CD4-positive, alpha-beta T cell (primary cell): ENCODE data around the gene SLC22A6. TPM values are rescaled to one million over a fixed set of nuclear protein-coding genes. Genes with fewer than 3 reads are reported as not detected.

Source experiments
- ATAC-seq: fragments of 200-7000 bp; cut with Tn5 transposase; one replicate; pipeline ENCODE4 v1.10.0; 2022; ENCODE audit warnings: mild to moderate bottlenecking; ENCODE audit not compliant: poor library complexity
- CTCF ChIA-PET: fragments of 350-600 bp; sonication (Branson Sonifier 250); formaldehyde crosslinking; loops from one replicate; lab custom pipeline; 2021; ENCODE audit warnings: antibody characterized with exemption, inconsistent platforms; lab: Charles Lee
- POLR2A ChIA-PET: fragments of 350-600 bp; sonication (Branson Sonifier 250); formaldehyde crosslinking; loops from one replicate; lab custom pipeline; 2021; ENCODE audit warnings: antibody characterized with exemption, inconsistent platforms; lab: Charles Lee
- DNase-seq, 14 experiments: peaks; one replicate each; pipeline ENCODE4 v3.0.0-alpha.2; 2013 to 2020; ENCODE audit warnings: mixed read lengths in 2 of 14
- H3K27ac ChIP-seq, 2 donors: one replicate each; pipeline versions ENCODE4 v1.5.1 to v1.7.0; 2013; ENCODE audit warnings: low read length in 2 of 2, low read depth in 1 of 2, mild to moderate bottlenecking in 1 of 2
- H3K27me3 ChIP-seq, 2 experiments: 1 replicate in 1 of 2; 2 replicates in 1 of 2; pipeline versions ENCODE4 v1.6.1 to v1.7.0; 2013; ENCODE audit warnings: low read length in 2 of 2, control low read depth in 1 of 2, mild to moderate bottlenecking in 1 of 2, moderate library complexity in 1 of 2; ENCODE audit not compliant: insufficient read depth in 2 of 2, control insufficient read depth in 1 of 2
- H3K36me3 ChIP-seq: one replicate; pipeline ENCODE4 v1.6.1; 2013; ENCODE audit warnings: low read length, control low read depth; ENCODE audit not compliant: insufficient read depth
- H3K4me1 ChIP-seq: one replicate; pipeline ENCODE4 v1.6.1; 2013; ENCODE audit warnings: low read length, control low read depth; ENCODE audit not compliant: insufficient read depth
- H3K4me3 ChIP-seq: one replicate; pipeline ENCODE4 v1.5.1; 2013; ENCODE audit warnings: mild to moderate bottlenecking, low read length, moderate library complexity
- H3K9me3 ChIP-seq, 2 experiments: 1 replicate in 1 of 2; 2 replicates in 1 of 2; pipeline versions ENCODE4 v1.6.1 to v1.7.0; 2013; ENCODE audit warnings: low read length in 2 of 2, mild to moderate bottlenecking in 2 of 2, control low read depth in 1 of 2, moderate library complexity in 1 of 2; ENCODE audit not compliant: control insufficient read depth in 1 of 2, insufficient read depth in 1 of 2
- H3K27ac Mint-ChIP-seq: one replicate; pipeline ENCODE4 v1.8.0; 2020; ENCODE audit warnings: mixed read lengths
- H3K27me3 Mint-ChIP-seq: one replicate; pipeline ENCODE4 v1.8.0; 2021; ENCODE audit warnings: mixed read lengths
- H3K36me3 Mint-ChIP-seq: one replicate; pipeline ENCODE4 v1.8.0; 2021; ENCODE audit warnings: low read depth, mixed read lengths
- H3K4me1 Mint-ChIP-seq: one replicate; pipeline ENCODE4 v1.8.0; 2021; ENCODE audit warnings: low read depth, mixed read lengths
- H3K4me3 Mint-ChIP-seq: one replicate; pipeline ENCODE4 v1.8.0; 2020; ENCODE audit warnings: mild to moderate bottlenecking, mixed read lengths
- H3K9me3 Mint-ChIP-seq: one replicate; pipeline ENCODE4 v1.8.0; 2020; ENCODE audit warnings: mixed read lengths
- CTCF ChIP-seq: fragments of 200-600 bp; IDR thresholded peaks from one replicate; pipeline ENCODE4 v1.8.0; 2022; ENCODE audit warnings: antibody characterized with exemption, mild to moderate bottlenecking
- intact Hi-C, 2 experiments: fragments of 100-400 bp; cut with DNase I in 1 of 2; cut with micrococcal nuclease in 1 of 2; formaldehyde crosslinking; loops; one replicate each; pipeline versions ENCODE4 v1.15.1 to v1.9.0; 2023 to 2025; cut with DNase I, micrococcal nuclease
- total RNA-seq, 174 experiments: library from RNA in 2 of 174; stranded (reverse) in 2 of 174; gene quantifications; one replicate each; pipeline ENCODE4 v1.2.3 and lab custom pipeline; 2021 to 2026

The SLC22A6 gene
- total RNA-seq, 2 experiments from 2014 or later: not detected

DNA sequence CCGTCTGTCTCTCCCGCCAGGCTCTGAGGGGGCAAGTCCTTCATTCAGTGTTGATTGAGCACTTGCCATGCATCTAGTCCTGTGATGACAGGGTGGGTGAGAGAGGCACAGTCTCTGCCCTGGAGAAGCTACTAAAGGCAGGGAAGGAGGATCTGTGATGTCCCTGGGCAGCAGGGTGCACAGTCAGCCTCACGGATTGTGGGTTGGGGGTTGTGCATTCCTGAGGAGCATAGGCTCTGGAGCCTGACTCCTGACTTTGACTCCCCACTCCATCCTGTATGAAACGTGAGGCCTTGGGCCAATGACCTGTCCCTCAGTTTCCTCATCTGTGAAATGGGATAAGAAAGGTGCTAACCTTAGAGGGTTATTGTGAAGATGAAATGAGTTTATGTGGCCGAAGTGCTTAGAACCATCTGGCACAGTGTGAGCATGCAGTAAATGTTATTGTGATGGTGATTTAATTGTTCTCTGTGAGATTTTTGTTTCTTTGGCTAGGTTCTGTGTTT lies 26.2 kb upstream of the SLC22A6 start:
- H3K27ac ChIP-seq: no peak overlapping the region
- H3K4me3 ChIP-seq: no peak overlapping the region
- H3K36me3 ChIP-seq: no peaks in the 10 kb centered on the region
- TF ChIP-seq CTCF: no peak
- Mint-ChIP-seq H3K4me3 (no peak overlapping the region), H3K36me3 (no peaks in the 10 kb centered on the region), H3K27me3 (peaks cover 17% of the 10 kb centered on the region), H3K4me1 (no peaks in the 10 kb centered on the region), H3K27ac (no peak overlapping the region), H3K9me3 (no peaks in the 10 kb centered on the region)
- DNase-seq (no peak), ATAC-seq (no peak)
- H3K9me3 ChIP-seq: no peaks in the 10 kb centered on the region
- intact Hi-C loops: no loop called here
- no peaks in the 10 kb centered on the region for H3K4me1 ChIP-seq
- POLR2A ChIA-PET: no interaction called here
- no peaks in the 10 kb centered on the region for H3K27me3 ChIP-seq
- CTCF ChIA-PET: no interaction called here

DNA sequence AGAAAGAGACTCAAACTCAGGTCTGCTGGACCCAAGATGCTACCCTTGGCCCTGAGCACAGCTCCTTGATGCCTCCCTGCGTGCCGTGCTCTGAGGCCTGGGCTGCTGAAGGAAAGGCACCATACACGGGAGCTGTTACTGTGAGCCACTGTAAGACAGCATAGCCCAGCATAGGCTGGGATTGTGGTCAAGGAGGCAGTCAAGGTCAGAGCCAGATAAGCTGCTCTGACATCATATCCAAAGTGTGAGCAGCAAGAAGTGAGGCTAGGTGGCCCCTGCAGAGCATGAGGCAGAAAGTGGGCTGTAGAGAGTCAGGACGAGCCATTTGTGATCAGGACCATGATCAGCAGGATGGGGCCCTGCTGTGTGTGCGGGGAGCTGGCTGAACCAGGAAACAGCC lies 23.2 kb upstream of the SLC22A6 start:
- Mint-ChIP-seq H3K27me3 (peaks cover 6% of the 10 kb centered on the region), H3K4me1 (no peaks in the 10 kb centered on the region), H3K4me3 (no peak overlapping the region), H3K9me3 (no peaks in the 10 kb centered on the region), H3K36me3 (no peaks in the 10 kb centered on the region), H3K27ac (no peak overlapping the region)
- no peak overlapping the region for H3K4me3 ChIP-seq
- no peaks in the 10 kb centered on the region for H3K4me1 ChIP-seq
- intact Hi-C loops: no loop called here
- ATAC-seq: no peak
- no peaks in the 10 kb centered on the region for H3K9me3 ChIP-seq
- CTCF ChIA-PET: no interaction called here
- H3K27ac ChIP-seq: no peak overlapping the region
- H3K36me3 ChIP-seq: no peaks in the 10 kb centered on the region
- no peak for DNase-seq
- no peaks in the 10 kb centered on the region for H3K27me3 ChIP-seq
- POLR2A ChIA-PET: no interaction called here
- TF ChIP-seq CTCF: no peak

- ATAC-seq (no peak), DNase-seq (no peak)
- no peak overlapping the region for H3K27ac ChIP-seq
- no peaks in the 10 kb centered on the region for H3K36me3 Mint-ChIP-seq
- no peak overlapping the region for H3K27ac Mint-ChIP-seq
- no peaks in the 10 kb centered on the region for H3K9me3 ChIP-seq
- H3K36me3 ChIP-seq: no peaks in the 10 kb centered on the region
- H3K4me3 ChIP-seq: no peak overlapping the region
- H3K4me1 ChIP-seq: no peaks in the 10 kb centered on the region
- H3K4me1 Mint-ChIP-seq: no peaks in the 10 kb centered on the region
- no peaks in the 10 kb centered on the region for H3K27me3 ChIP-seq
- peaks cover 8% of the 10 kb centered on the region for H3K27me3 Mint-ChIP-seq
- no peak for TF ChIP-seq CTCF
- ChIA-PET POLR2A (no interaction called here), CTCF (no interaction called here)
- H3K4me3 Mint-ChIP-seq: no peak overlapping the region
- H3K9me3 Mint-ChIP-seq: no peaks in the 10 kb centered on the region
- intact Hi-C loops: no loop called here
Measured at GRCh38 chr11:63001456-63001855, 16.7 kb upstream of the SLC22A6 start.
